MM.1S (cell line): Measurements from ENCODE around the gene GBF1.

Experiments
- DNase-seq: peaks from one replicate; pipeline ENCODE4 v3.0.0-alpha.2; 2015
- H2AFZ ChIP-seq: fragments of 300-600 bp; sonication (generic); 2 replicates; pipeline ENCODE4 v1.6.0; 2016; ENCODE audit warnings: antibody characterized with exemption, low read length
- H3F3A ChIP-seq: fragments of 300-600 bp; sonication (generic); 2 replicates; pipeline ENCODE4 v1.6.1; 2016; ENCODE audit warnings: mild to moderate bottlenecking, antibody characterized with exemption, low read length, moderate library complexity, mixed read lengths; ENCODE audit not compliant: insufficient read depth
- H3K27ac ChIP-seq: fragments of 300-600 bp; sonication (generic); 2 replicates; pipeline ENCODE4 v1.5.1; 2016; ENCODE audit warnings: mild to moderate bottlenecking, low read length
- H3K27me3 ChIP-seq: fragments of 300-600 bp; sonication (generic); replicated peaks from 2 replicates; pipeline ENCODE4 v1.6.0; 2016; ENCODE audit warnings: low read length; ENCODE audit not compliant: insufficient read depth
- H3K36me3 ChIP-seq: fragments of 300-600 bp; sonication (generic); replicated peaks from 2 replicates; pipeline ENCODE4 v1.6.1; 2016; ENCODE audit warnings: mild to moderate bottlenecking, low read length, mixed read lengths; ENCODE audit not compliant: insufficient read depth
- H3K4me1 ChIP-seq: fragments of 300-600 bp; sonication (generic); 2 replicates; pipeline ENCODE4 v1.6.1; 2016; ENCODE audit warnings: low read length, mixed read lengths
- H3K4me2 ChIP-seq: fragments of 300-600 bp; sonication (generic); 2 replicates; pipeline ENCODE4 v1.6.0; 2016; ENCODE audit warnings: low read depth, low read length
- H3K4me3 ChIP-seq: fragments of 300-600 bp; sonication (generic); 2 replicates; pipeline ENCODE4 v1.5.1; 2016; ENCODE audit warnings: low read length, mixed read lengths
- H3K79me2 ChIP-seq: fragments of 300-600 bp; sonication (generic); 2 replicates; pipeline ENCODE4 v1.6.1; 2016; ENCODE audit warnings: mixed run types, low read length, mixed read lengths
- H3K9ac ChIP-seq: fragments of 300-600 bp; sonication (generic); 2 replicates; pipeline ENCODE4 v1.6.1; 2016; ENCODE audit warnings: low read length, mixed read lengths
- H3K9me2 ChIP-seq: fragments of 300-600 bp; sonication (generic); replicated peaks from 2 replicates; pipeline ENCODE4 v1.6.1; 2016; ENCODE audit warnings: mild to moderate bottlenecking, low read length, mixed read lengths; ENCODE audit not compliant: insufficient read depth
- H3K9me3 ChIP-seq: fragments of 300-600 bp; sonication (generic); replicated peaks from 2 replicates; pipeline ENCODE4 v1.6.1; 2016; ENCODE audit warnings: mild to moderate bottlenecking, low read length, mixed read lengths; ENCODE audit not compliant: insufficient read depth
- H4K20me1 ChIP-seq: fragments of 300-600 bp; sonication (generic); 2 replicates; pipeline ENCODE4 v1.6.1; 2016; ENCODE audit warnings: mild to moderate bottlenecking, low read length, moderate library complexity, mixed read lengths; ENCODE audit not compliant: insufficient read depth
- EZH2 ChIP-seq: fragments of 300-600 bp; sonication (generic); optimal IDR thresholded peaks from 2 replicates; pipeline ENCODE3; 2017; ENCODE audit warnings: low read depth, mild to moderate bottlenecking, antibody characterized with exemption, low read length, mixed read lengths
- EZH2phosphoT487 ChIP-seq: fragments of 300-600 bp; sonication (generic); IDR thresholded peaks from 2 replicates; pipeline ENCODE4 v1.6.1; 2018; ENCODE audit warnings: antibody characterized with exemption, low read length
- TF ChIP-seq, protein P1 (sequence below): fragments of 300-600 bp; sonication (generic); IDR thresholded peaks from 2 replicates; pipeline ENCODE4 v1.5.1; 2016; ENCODE audit warnings: antibody characterized with exemption, low read length, mixed read lengths

The GBF1 gene

DNA sequence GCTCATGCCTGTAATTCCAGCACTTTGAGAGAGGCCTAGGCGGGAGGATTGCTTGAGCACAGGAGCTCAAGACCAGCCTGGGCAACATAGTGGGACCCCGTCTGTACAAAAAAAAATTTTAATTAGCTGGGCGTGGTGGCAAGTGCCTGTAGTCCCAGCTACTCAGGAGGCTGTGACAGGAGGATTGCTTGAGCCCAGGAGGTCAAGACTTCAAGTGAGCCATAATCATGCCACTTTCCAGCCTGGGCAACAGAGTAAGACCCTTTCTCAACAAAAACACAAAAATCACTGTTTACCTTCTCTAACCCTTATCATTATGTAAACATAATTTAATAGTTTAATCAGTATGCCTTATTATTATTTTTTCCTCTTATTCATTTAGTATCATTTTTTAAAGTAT lies 44.5 kb downstream of the GBF1 start:
- no peaks in the 10 kb centered on the region for H3F3A ChIP-seq
- no peaks in the 10 kb centered on the region for H3K27me3 ChIP-seq
- H3K79me2 ChIP-seq: peaks cover 80% of the 10 kb centered on the region
- no peak overlapping the region for H3K4me3 ChIP-seq
- no peak overlapping the region for H3K9ac ChIP-seq
- H3K4me1 ChIP-seq: no peaks in the 10 kb centered on the region
- no peak for DNase-seq
- peaks cover 4% of the 10 kb centered on the region; the same call in 1 of the 2 replicates for H4K20me1 ChIP-seq
- no peak overlapping the region for H2AFZ ChIP-seq
- TF ChIP-seq, protein P1, sequence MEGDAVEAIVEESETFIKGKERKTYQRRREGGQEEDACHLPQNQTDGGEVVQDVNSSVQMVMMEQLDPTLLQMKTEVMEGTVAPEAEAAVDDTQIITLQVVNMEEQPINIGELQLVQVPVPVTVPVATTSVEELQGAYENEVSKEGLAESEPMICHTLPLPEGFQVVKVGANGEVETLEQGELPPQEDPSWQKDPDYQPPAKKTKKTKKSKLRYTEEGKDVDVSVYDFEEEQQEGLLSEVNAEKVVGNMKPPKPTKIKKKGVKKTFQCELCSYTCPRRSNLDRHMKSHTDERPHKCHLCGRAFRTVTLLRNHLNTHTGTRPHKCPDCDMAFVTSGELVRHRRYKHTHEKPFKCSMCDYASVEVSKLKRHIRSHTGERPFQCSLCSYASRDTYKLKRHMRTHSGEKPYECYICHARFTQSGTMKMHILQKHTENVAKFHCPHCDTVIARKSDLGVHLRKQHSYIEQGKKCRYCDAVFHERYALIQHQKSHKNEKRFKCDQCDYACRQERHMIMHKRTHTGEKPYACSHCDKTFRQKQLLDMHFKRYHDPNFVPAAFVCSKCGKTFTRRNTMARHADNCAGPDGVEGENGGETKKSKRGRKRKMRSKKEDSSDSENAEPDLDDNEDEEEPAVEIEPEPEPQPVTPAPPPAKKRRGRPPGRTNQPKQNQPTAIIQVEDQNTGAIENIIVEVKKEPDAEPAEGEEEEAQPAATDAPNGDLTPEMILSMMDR: no peak
- TF ChIP-seq EZH2: no peak
- TF ChIP-seq EZH2phosphoT487: no peak
- H3K9me2 ChIP-seq: no peaks in the 10 kb centered on the region
- no peaks in the 10 kb centered on the region for H3K36me3 ChIP-seq
- no peaks in the 10 kb centered on the region for H3K9me3 ChIP-seq
- H3K4me2 ChIP-seq: no peak overlapping the region
- no peak overlapping the region for H3K27ac ChIP-seq

DNA sequence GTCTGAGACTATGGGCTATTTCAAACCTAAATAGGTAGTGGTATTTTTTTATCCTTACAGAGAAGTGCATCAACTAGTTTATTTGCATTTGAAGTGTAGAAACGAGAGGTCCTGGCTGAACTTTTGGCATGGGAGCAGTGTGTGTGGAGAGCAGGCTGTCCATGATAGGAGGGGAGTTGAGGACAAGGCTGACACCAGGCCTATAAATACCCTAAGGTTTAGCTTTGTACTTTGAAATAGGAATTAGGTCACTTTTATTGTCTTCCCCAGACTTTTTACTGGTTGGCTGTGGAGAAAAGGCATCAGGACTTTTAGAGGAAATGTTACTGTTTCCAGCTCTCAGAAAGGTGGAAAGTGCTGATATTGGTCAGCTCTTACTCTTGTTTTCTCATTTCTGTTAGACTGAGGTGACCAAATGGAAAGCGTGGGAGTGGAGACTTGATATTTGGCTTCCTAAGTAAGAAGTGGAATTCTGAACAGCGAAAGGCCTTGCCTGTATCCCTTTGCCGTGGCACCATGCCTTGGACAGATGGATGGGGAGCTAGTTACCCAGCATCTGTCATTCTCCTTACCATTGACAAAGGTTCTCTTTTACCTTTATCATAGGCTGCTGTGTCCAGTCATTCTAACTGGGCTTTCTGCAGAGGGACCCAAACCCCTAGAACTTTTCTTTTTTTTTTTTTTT lies 46.0 kb downstream of the GBF1 start:
- Histone ChIP-seq H3K27me3 (no peaks in the 10 kb centered on the region), H3K4me2 (no peak overlapping the region), H2AFZ (no peak overlapping the region), H3K27ac (no peak overlapping the region), H4K20me1 (no peaks in the 10 kb centered on the region), H3K9me2 (no peaks in the 10 kb centered on the region), H3K36me3 (no peaks in the 10 kb centered on the region; the same call in 1 of the 2 replicates), H3K79me2 (peaks cover 80% of the 10 kb centered on the region), H3K4me1 (no peaks in the 10 kb centered on the region), H3F3A (no peaks in the 10 kb centered on the region), H3K4me3 (no peak overlapping the region), H3K9ac (no peak overlapping the region), H3K9me3 (no peaks in the 10 kb centered on the region)
- DNase-seq: no peak
- no peak for TF ChIP-seq EZH2phosphoT487
- TF ChIP-seq EZH2: no peak
- TF ChIP-seq, protein P1: no peak

DNA sequence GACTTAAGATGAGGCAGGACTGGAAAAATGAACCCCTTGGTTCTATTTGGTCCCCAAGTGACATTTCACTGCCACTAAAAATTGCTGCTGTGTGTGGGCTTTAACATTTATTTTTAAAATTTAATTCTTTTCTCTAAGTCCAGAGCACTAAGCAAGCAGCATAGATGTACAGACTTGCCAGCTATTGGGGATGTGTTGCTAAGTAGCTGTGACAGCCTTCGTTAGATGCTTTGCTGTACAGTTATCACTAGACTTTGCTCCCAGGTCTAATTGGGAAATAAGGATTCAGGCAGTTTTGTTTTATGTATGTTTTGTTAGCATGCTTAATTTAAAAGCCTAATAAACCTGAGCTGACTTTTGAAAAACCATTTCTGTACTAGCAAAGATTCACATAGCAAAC lies 51.8 kb downstream of the GBF1 start:
- Histone ChIP-seq H3K27me3 (no peaks in the 10 kb centered on the region), H3K27ac (no peak overlapping the region), H3K9me3 (no peaks in the 10 kb centered on the region), H4K20me1 (peaks cover 4% of the 10 kb centered on the region; the same call in 1 of the 2 replicates), H2AFZ (no peak overlapping the region), H3K9ac (no peak overlapping the region), H3K9me2 (no peaks in the 10 kb centered on the region), H3K4me3 (no peak overlapping the region), H3K79me2 (peaks cover 70% of the 10 kb centered on the region), H3K4me2 (no peak overlapping the region), H3K4me1 (peaks cover 29% of the 10 kb centered on the region), H3K36me3 (no peaks in the 10 kb centered on the region; the same call in 1 of the 2 replicates), H3F3A (peaks cover 7% of the 10 kb centered on the region; the same call in 1 of the 2 replicates)
- TF ChIP-seq EZH2phosphoT487 (no peak), EZH2 (no peak)
- TF ChIP-seq, protein P1: no peak
- no peak for DNase-seq
